NCI-H446 treated with DMSO at 0.1 percent for 48 hours (cell line): ENCODE data around the gene CD86.

Experiments
- DNase-seq: peaks from one replicate; lab custom pipeline; 2025; lab: John Stamatoyannopoulos, UW

The CD86 gene

DNA sequence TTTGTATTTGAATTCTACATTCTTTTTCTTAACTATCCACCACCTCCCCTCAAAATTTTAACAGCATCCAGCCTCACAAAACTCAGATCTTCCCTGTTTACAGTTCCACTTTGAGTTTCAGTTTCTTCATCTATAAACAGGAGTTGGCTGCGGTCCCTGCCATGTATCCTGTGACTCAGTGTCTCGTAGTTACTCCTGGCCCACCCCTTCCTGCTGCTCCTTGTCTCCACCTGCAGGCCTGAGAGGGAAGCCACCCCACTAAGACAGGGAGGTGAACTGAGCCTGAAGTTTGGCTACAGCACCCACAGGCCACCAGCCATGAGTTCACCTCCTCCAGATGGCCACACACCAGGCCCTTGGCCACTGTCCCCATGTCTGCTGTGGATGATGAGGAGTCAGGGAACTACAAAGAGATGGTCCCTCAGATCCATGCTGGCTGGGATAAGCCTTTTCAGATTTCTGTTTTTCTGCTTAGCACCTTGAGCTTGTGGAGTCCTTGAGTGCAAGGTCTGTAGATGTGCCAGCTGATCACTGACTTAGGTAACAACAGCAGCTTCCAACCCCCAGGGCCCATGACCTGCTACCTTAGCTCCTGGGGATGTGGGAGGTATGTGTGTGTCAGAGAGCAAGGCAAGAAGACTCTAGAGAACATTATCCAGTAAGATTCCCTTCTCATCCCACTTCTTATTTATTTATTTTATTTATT lies 37.5 kb downstream of the CD86 start:
- no peak for DNase-seq

GRCh38 chr3:122094125-122094524 lies 39.0 kb downstream of the CD86 start:
- DNase-seq, result no peak

DNA sequence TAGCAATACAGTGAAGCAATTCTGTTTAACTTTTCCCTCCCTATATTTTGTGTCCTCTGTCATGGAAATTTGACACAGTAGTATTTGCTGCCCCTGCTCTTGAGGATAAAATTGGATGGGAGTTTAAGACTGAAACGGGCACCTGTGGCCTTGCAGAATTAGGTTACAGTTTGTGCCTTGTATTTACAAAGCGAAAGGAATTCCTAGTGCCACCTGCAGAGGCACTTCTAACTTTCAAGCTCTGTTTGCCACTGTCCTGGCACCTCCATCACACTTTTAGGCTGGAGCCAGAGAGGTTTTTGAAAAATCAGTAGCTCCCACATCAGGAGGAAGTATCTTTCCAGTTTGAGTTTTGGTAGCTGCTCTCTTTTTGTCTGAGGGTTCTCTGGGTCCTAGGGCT lies 39.5 kb downstream of the CD86 start:
- DNase-seq, result no peak

DNA sequence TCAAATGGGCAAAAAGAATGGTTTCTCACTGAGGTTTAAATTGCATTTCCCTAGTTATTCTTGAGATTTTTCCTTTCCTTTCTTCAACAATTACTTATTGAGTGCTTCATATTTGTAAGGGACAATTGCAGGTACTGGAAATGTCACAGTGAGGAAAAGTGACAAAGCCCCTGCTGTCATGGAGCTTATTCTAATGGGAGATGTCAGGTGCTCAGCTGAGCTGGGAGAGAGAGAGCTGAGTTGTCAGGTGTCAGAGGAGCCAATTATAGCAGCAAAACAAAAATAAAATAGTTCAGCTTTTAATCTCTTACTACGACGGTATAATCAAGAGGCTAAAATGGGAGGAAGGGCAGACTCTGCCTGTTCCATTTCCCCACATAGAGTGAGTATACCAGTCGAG lies 42.0 kb downstream of the CD86 start:
- DNase-seq, result no peak

DNA sequence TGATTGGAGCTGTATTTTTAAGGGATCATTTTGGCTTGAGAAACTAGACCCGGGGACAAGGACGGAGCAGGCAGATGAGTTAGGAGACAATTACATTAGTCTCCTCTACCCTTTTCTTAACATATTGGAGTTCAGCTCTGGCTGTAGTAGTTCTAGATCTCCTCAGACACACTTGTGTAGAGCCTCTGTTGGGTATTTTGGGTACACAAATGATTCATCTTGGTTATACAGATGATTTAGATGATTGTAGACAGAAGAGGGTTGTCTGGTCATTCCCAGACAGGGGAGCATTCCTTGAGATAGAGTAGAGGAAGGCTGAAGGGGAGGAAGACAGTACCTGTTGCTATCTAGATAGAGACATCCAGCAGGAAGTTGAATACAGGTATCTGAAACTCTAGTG lies 43.4 kb downstream of the CD86 start:
- DNase-seq, result no peak

GRCh38 chr3:122099255-122099654 lies 44.1 kb downstream of the CD86 start:
- no peak for DNase-seq

DNA sequence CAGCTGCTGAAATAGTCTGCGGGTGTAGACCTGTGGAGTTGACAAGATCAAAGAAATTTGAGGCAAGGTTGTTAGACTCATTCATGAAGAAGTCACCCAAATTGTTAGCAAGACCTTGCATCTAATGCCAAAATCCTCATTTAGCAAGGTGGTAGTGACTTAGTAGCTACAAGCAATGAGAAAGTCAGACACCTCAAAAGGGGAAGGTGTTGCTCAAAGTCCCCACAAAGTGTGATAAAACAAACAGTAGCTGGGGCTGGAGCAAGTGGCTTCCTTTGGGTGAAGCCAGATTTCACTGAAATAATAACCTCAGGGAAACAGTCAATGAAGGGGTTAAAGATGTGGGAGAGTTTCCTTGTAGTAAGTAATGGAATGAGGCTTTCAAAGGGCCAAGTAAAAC lies 44.9 kb downstream of the CD86 start:
- DNase-seq, result no peak

DNA sequence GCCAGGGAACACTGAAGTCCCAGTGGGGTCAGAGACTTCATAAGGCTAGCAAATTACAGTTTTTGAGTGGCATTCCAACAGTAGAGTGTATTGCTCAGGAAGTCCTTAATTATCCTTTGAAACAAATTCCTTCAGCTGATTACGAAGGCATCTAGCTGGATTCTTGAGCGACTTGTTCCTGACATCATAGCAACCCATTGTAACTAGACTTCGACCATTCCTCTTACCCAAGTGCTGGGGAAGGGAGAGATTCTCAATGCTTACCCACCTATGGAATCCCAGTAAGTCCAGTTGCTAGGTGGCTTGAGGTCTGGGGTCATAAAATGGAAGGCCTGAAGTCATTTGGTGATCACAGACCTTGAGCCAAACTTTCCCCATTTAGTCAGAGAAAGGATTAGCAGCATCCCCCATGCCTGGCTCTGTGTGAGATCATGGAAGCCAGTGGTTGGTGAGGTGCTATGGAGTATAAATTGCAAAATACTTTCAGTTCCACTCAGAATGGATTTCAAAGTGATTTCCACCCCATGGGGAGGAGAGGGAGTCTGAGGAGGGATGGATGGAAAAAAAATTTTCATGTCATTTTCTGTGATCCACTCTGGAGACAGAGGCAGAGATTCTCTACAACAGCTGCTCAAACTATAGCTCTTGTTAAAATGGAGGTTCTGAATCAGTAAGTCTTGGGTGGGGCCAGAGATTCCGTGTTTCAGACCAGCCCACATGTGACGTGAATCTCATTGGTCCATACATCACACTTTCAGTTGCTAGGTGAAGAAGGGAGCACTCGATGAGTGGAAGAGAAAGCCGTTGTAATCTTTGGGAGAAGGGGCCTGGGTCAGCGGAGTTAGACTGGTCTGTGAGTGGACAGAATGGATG lies 45.7 kb downstream of the CD86 start:
- no peak for DNase-seq

GRCh38 chr3:122101646-122102045 lies 46.5 kb downstream of the CD86 start:
- DNase-seq, result peak; percentile 40

GRCh38 chr3:122102191-122102935 lies 47.2 kb downstream of the CD86 start:
- DNase-seq, result no peak

DNA sequence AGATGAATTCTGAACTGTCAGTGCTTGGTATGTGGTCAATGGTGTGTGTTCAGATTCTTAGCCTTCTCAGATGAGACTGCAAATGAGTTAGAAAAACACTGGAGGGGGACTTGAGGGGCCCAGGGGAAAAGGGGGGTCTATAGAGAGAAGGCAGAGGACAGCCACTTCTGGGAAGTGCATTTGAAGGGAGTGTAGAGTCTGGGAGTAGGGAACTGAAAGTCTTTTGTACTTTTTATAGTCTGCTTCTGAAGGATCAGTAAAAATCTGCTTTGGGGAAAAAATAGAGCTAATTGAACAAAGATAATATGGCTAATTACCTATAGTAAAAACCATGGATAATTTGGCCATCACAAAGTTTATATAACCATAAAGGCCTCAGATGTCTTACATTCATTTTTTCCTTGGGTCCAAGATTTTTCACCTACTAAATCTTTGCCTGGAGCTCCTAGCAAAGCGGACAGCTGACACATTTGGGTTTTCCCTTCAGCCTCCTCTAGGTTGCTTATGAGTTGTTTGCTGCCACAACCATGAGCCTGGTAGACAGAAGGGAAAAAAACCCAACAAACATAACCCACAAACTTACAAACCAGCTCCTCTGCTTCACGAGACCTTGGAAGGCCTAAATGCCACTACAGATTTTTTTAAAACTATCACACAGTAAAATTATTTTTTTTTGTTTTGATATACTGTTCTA lies 48.8 kb downstream of the CD86 start:
- no peak for DNase-seq

DNA sequence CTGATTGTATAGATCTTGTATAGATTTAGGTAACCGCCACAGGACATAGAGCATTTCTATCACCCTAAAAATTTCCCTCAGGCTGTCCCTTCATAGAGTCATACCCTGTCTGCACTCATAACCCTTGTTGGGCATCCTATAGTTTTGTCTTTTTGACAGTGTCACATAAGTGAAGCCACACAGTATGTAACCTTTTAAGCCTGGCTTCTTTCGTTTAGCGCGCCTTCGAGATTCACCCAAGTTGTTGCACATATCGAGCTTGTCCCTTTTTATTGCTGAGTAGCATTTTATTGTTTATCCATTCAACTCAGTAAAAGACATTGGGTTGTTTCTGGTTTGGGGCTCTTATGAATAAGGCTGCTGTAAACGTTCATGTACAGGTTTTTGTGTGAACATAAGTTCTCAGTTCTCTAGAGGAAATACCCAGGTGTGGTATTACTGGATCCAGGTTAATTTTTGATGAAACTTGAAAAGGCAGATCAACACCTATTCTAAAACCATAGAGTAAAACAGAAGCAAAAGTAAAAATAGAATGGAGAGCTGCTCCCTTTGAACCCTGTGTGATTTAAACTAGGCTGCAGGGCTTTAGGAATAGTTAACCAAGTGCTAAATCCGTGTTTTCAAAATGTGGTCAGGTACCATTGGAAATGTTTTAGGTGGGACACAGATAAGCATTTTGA lies 49.5 kb downstream of the CD86 start:
- no peak for DNase-seq

DNA sequence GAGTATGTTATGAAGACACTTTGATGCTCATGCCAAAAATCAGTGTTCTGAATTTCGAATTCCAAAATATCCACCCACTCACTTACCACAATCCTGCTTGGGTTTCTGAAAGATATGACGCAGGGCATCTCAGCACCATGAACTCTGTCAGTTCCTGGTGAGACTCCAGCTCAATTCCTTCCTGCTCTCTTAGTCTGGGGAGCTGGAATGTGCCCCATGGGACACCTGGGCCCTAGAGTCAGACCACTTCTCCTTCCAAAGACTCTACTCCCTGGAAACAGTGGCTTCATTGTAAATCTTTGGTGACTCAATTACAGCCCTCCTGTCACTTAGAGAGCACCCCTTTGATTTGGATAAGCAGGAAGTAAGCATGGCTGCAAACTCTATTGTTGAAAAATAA lies 50.5 kb downstream of the CD86 start:
- no peak for DNase-seq

DNA sequence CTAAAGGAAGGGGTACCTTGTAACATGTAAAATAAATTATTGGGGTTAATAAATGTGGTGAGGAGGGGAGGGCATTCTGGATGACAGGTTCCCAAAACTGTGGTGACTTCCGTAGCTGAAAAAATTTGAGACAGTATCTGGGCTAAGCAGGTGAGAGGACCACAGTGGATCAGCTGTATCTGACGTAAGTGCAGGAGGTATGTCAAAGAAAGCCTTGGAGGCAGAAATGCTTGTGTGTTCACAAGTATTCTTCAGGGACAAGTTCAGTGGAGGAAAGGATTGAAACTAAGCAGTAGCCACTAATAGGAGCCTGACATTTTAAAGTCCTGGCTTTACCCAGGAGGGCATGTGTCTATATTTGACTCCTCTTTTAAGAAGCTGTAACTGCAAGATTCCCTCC lies 52.0 kb downstream of the CD86 start:
- no peak for DNase-seq

DNA sequence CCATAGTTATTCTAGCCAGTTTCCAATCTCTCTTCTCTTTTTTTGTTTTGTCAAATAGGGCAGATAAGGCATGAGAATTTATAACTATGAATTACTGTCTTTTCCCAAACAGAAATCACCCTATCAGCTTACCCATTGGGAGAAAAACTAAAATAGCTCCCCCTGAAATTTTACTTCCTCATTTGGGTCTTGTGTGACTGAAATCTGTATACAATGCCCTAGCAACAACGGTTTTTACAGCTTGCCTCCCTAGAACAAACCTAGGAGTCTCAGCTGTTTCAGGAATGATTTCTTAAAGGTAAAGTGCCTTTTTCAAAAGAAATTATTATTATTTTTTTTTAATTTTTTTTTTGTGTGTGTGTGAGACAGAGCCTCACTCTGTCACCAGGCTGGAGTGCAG lies 56.8 kb downstream of the CD86 start:
- DNase-seq, result no peak

DNA sequence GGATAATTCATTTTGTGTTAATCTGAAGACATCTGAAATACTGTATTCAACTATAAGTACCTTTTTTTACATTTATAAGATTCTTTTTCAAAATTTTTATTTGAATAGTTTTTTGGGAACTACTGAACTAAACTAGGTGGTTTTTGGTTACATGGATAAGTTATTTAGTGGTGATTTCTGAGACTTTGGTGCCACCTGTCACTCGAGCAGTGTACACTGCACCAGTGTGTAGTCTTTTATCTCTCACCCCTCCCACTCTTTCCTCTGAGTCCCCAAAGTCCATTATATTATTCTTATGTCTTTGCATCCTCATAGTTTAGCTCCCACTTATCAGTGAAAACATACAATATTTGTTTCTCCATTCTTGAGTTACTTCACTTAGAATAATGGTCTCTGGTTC lies 57.6 kb downstream of the CD86 start:
- no peak for DNase-seq

- DNase-seq, result no peak
These were observed 68.7 kb downstream of the CD86 start for GRCh38 chr3:122123850-122124249.

DNA sequence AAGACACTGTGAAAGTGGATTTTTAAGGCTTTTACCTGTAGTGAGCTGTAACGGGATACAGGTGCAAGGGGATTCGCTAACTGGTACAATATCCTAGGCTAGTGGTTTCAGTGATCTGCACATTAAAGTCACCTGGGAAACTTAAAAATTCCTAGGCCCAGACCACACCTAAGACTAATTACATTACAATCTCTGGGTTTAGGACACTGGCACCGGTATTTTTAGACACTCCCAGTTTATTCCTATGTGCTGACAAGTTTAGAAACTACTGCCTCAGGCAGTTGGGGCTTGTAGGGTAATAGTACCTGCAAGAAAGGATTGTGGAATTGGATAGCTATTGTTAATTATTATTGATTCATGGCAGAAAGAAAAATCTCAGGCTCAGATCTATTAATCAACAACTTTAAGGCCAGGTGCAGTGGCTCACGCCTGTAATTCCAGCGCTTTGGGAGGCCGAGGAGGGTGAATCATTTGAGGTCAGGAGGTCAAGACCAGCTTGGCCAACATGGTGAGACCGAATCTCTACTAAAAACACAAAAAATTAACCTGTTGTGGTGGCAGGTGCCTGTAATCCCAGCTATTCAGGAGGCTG lies 77.9 kb downstream of the CD86 start:
- no peak for DNase-seq

GRCh38 chr3:122146466-122146865 lies 91.3 kb downstream of the CD86 start:
- no peak for DNase-seq

DNA sequence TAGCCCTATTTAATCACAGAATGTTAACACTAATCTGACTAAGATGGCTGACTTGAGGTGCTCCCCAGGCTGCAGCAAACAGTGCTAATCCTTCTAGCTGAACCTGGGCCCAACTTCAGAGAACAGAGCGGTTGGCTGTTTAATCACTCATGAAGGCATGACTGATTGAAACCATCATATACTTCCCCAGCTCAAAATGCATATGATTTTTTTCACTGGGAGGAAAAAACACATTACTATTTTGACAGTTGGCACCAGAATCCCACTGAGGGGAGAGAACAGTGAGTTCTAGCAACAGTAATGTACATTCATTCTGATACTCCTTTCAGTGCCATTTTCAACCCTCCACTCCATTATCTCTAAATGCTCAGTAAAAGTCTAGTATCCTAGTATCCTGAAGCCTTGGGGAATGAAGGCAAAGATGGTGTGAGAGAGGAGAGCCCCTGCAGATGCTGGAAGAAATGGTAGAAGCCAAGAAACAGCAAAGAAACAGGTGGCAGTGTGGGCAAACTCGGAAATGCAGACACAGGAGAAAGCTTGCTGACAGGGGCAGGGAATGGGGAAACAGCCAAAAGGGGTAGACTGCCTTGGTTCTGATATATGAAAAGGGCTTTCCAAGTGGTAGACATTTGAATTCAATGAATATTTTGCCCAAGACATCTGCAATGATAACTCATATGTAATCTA lies 93.9 kb downstream of the CD86 start:
- DNase-seq, result no peak

GRCh38 chr3:122151480-122151879 lies 96.3 kb downstream of the CD86 start:
- no peak for DNase-seq
